ENCODE measurements around the gene NUP210L. TPM values are rescaled to one million over a fixed set of nuclear protein-coding genes. Genes with fewer than 3 reads are reported as not detected.
"Not testable (repeated sequence)": the region's sequence is repeated elsewhere in the genome, so short reads cannot be mapped to it uniquely, and the experiment has no call there.

NUP210L gene
- total RNA-seq, 2 donors from 2014 or later = 0.14 to 0.41 TPM

DNA sequence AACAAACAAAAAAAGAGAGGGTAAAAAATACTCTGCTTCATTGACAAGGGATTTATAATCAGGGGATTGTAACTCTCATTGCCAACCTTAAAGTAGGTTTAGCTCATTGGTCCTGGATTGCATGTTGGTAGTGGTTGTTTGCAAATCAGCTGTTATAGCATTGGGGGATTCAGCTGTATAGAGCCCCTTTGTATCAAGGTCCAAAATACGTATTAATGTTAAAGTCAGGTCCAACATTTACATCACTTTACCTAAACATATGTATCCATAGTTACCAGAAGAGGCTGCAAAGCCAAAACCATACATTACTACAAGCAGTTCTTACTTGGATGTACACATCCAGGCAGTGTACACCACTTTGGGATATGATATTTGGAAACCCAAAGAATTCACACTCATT is 134.9 kb downstream of the NUP210L start:
- H3K9me3 ChIP-seq = no peaks in the 10 kb centered on the region
- DNase-seq (ENCODE audit: low spot score) = no peak
- no peaks in the 10 kb centered on the region for H3K36me3 ChIP-seq
- no peak overlapping the region for H3K27ac ChIP-seq
- no peak overlapping the region for H3K4me3 ChIP-seq
- ATAC-seq (ENCODE audit: insufficient number of reproducible peaks, low FRiP score, low read depth) = no peak
- no peaks in the 10 kb centered on the region for H3K4me1 ChIP-seq (ENCODE audit: control insufficient read depth in 1 of 2, low read depth in 2 of 2)
- TF ChIP-seq, protein P1, sequence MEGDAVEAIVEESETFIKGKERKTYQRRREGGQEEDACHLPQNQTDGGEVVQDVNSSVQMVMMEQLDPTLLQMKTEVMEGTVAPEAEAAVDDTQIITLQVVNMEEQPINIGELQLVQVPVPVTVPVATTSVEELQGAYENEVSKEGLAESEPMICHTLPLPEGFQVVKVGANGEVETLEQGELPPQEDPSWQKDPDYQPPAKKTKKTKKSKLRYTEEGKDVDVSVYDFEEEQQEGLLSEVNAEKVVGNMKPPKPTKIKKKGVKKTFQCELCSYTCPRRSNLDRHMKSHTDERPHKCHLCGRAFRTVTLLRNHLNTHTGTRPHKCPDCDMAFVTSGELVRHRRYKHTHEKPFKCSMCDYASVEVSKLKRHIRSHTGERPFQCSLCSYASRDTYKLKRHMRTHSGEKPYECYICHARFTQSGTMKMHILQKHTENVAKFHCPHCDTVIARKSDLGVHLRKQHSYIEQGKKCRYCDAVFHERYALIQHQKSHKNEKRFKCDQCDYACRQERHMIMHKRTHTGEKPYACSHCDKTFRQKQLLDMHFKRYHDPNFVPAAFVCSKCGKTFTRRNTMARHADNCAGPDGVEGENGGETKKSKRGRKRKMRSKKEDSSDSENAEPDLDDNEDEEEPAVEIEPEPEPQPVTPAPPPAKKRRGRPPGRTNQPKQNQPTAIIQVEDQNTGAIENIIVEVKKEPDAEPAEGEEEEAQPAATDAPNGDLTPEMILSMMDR (IDR thresholded peaks at IDR 0.05) = no peak
- no peaks in the 10 kb centered on the region for H3K27me3 ChIP-seq (replicated peaks; ENCODE audit: insufficient read depth)

DNA sequence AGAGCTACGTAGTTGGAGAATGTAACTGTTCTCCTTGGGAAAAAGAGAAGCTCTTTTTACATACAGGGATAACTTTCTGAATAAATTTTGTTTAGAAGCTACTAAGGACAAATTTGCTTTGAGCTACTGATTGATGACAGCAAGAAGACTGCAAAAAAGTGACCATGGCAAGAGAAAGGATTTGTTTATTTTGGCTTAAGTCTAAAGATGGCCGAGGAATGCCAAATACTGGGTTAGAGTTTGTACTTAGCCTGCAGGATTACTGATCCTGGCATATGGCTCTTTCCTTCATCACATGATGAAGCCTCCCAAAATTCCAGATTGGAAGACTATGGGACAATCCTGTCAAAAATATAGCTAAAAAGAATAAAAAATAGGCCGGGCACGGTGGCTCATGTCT is 135.6 kb downstream of the NUP210L start:
- Histone ChIP-seq H3K4me1 (ENCODE audit: control insufficient read depth in 1 of 2, low read depth in 2 of 2) (no peaks in the 10 kb centered on the region), H3K27ac (no peak overlapping the region)
- no peak for ATAC-seq (ENCODE audit: insufficient number of reproducible peaks, low FRiP score, low read depth)

DNA sequence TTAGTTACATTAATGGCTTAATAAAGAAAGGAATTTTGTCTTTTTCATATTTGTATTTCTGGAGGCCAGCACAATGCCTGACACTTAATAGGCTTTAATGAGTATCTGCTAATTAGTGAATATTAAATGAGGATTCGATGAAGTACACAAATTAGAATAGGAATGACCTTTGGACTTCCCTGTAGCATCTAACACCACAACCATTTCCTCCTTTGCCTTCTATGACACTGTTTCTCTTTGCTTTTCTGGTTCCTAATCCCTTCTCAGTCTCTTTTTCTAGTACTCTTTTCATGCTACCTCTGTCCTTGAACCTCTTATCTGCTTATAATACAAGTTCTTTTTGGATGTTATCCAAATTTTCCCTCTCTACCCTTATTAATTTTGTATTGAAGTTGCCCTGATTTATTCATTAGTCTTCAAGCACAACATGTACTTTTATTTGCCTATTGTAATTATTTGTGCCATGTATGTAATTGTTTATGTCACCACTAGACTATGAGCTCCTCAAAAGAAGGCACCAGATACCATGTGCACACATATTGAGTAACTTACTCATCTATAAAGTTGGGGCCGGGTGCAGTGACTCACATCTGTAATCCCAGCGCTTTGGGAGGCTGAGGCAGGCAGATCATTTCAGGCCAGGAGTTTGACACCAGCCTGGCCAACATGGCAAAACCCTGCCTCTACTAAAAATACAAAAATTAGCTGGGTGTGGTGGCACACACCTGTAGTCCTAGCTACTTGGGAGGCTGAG is 140.5 kb downstream of the NUP210L start:
- no peak for DNase-seq (ENCODE audit: low spot score)
- Histone ChIP-seq H3K4me1 (ENCODE audit: control insufficient read depth in 1 of 2, low read depth in 2 of 2) (no peaks in the 10 kb centered on the region), H3K36me3 (no peaks in the 10 kb centered on the region), H3K4me3 (no peak overlapping the region), H3K27ac (no peak overlapping the region), H3K27me3 (replicated peaks; ENCODE audit: insufficient read depth) (no peaks in the 10 kb centered on the region), H3K9me3 (no peaks in the 10 kb centered on the region)
- ATAC-seq (ENCODE audit: insufficient number of reproducible peaks, low FRiP score, low read depth) = no peak
- TF ChIP-seq, protein P1 (IDR thresholded peaks at IDR 0.05) = no peak

More for the DNA sequence above, 135.6 kb downstream of the NUP210L start:
- H3K27me3 ChIP-seq (replicated peaks; ENCODE audit: insufficient read depth) = no peaks in the 10 kb centered on the region
- no peaks in the 10 kb centered on the region for H3K36me3 ChIP-seq
- no peak overlapping the region for H3K4me3 ChIP-seq
- no peak for DNase-seq (ENCODE audit: low spot score)
- H3K9me3 ChIP-seq = no peaks in the 10 kb centered on the region
- TF ChIP-seq, protein P1 (IDR thresholded peaks at IDR 0.05) = no peak

DNA sequence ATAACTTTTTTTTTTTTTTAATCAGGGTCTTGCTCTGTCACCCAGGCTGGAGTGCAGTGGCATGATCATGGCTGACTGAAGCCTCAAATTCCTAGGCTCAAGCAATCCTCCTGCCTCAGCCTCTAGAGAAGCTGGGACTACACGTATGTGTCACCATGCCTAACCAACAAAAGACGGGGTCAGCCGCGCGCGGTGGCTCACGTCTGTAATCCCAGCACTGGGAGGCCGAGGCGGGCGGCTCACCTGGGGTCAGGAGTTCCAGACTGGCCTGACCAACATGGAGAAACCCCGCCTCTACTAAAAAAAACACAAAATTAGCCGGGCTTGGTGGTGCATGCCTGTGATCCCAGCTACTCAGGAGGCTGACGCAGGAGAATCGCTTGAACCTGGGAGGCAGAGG is 142.3 kb downstream of the NUP210L start:
- ATAC-seq (ENCODE audit: insufficient number of reproducible peaks, low FRiP score, low read depth) = not testable (repeated sequence)

DNA sequence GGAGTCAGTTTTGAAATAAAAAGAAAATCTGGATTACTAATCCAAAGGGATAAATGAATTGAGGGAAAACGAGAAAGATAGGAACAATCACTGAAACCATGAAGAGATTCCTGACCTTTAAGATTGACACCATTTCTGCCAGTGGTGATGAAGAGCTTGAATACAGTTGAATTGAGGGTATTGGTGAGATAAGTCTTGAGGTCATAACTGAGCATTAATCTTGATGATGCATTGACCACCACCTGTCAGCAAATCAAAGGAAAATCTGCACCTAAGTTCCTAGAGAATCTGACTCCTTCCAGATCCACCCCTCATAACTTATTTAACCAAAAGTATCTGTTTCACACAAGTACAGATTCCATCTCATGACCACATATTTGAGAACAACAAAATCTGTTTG is 142.7 kb downstream of the NUP210L start:
- H3K27ac ChIP-seq = no peak overlapping the region

More for the DNA sequence above, 142.3 kb downstream of the NUP210L start:
- not testable (repeated sequence) for H3K4me1 ChIP-seq (ENCODE audit: control insufficient read depth in 1 of 2, low read depth in 2 of 2); H3K9me3 ChIP-seq; H3K36me3 ChIP-seq; H3K27me3 ChIP-seq (replicated peaks; ENCODE audit: insufficient read depth); H3K27ac ChIP-seq; DNase-seq (ENCODE audit: low spot score); H3K4me3 ChIP-seq

More for the DNA sequence above, 142.7 kb downstream of the NUP210L start:
- Histone ChIP-seq H3K36me3 (no peaks in the 10 kb centered on the region), H3K4me1 (ENCODE audit: control insufficient read depth in 1 of 2, low read depth in 2 of 2) (no peaks in the 10 kb centered on the region), H3K9me3 (no peaks in the 10 kb centered on the region), H3K4me3 (no peak overlapping the region), H3K27me3 (replicated peaks; ENCODE audit: insufficient read depth) (no peaks in the 10 kb centered on the region)
- ATAC-seq (ENCODE audit: insufficient number of reproducible peaks, low FRiP score, low read depth) = no peak
- no peak for DNase-seq (ENCODE audit: low spot score)
- TF ChIP-seq, protein P1 (IDR thresholded peaks at IDR 0.05) = no peak
